GM11168 (cell line): ENCODE measurements around the gene ACTG2.
"Not testable (repeated sequence)": the region's sequence is repeated elsewhere in the genome, so short reads cannot be mapped to it uniquely, and the experiment has no call there.

ENCODE experiments used
- in situ Hi-C: fragments of 300-500 bp; cut with MboI; formaldehyde crosslinking; loops from one replicate; pipeline ENCODE4 v1.12.0; 2022; ENCODE audit warnings: low sequenced_read_pairs; ENCODE audit not compliant: unreplicated experiment

ACTG2 gene

GRCh38 chr2:73891276-73891901 is 1.4 kb upstream of the ACTG2 start:
- in situ Hi-C loops = no loop called here

- in situ Hi-C loops = no loop called here
These were observed 1.1 kb downstream of the ACTG2 start for GRCh38 chr2:73893764-73894474.

- in situ Hi-C loops = no loop called here
These were observed 1.7 kb downstream of the ACTG2 start for GRCh38 chr2:73894475-73894850.

- in situ Hi-C loops = no loop called here
These were observed 2.1 kb downstream of the ACTG2 start for GRCh38 chr2:73894877-73895276.

GRCh38 chr2:73895473-73895872 is 2.7 kb downstream of the ACTG2 start:
- in situ Hi-C loops = no loop called here

- in situ Hi-C loops = no loop called here
These were observed 3.8 kb downstream of the ACTG2 start for GRCh38 chr2:73896362-73897239.

GRCh38 chr2:73897240-73897583 is 4.4 kb downstream of the ACTG2 start:
- in situ Hi-C loops = no loop called here

- in situ Hi-C loops = no loop called here
These were observed 5.1 kb downstream of the ACTG2 start for GRCh38 chr2:73897934-73898333.

- in situ Hi-C loops = no loop called here
These were observed 7.1 kb downstream of the ACTG2 start for GRCh38 chr2:73899801-73900336.

GRCh38 chr2:73901143-73901542 is 8.3 kb downstream of the ACTG2 start:
- in situ Hi-C loops = no loop called here

- in situ Hi-C loops = no loop called here
These were observed 9.5 kb downstream of the ACTG2 start for GRCh38 chr2:73902284-73902683.

GRCh38 chr2:73903313-73903712 is 10.5 kb downstream of the ACTG2 start:
- in situ Hi-C loops = no loop called here

- in situ Hi-C loops = not testable (repeated sequence)
These were observed 11.3 kb downstream of the ACTG2 start for GRCh38 chr2:73903949-73904613.

- in situ Hi-C loops = no loop called here
These were observed 12.1 kb downstream of the ACTG2 start for GRCh38 chr2:73904952-73905351.

GRCh38 chr2:73906847-73907505 is 14.2 kb downstream of the ACTG2 start:
- in situ Hi-C loops = no loop called here

- in situ Hi-C loops = no loop called here
These were observed 15.1 kb downstream of the ACTG2 start for GRCh38 chr2:73907840-73908452.

- in situ Hi-C loops = no loop called here
These were observed 16.2 kb downstream of the ACTG2 start for GRCh38 chr2:73908689-73909652.

GRCh38 chr2:73910873-73911547 is 18.2 kb downstream of the ACTG2 start:
- in situ Hi-C loops = no loop called here
